Activated T-helper 1 cell treated with anti-CD3 and anti-CD28 coated beads, Interleukin-12 subunit alpha, Interleukin-12 subunit beta, Interleukin-2, Interleukin-4 antibody, amounts not matched to agents 30 ng/mL and 10 ng/mL and 1 ng/mL, durations not matched to agents 14 hours and 24 hours and 36 hours (primary cell): Measurements from ENCODE around the gene C12orf42. TPM values are rescaled to one million over a fixed set of nuclear protein-coding genes. Genes with fewer than 3 reads are reported as not detected.

ENCODE experiments used
- DNase-seq: peaks from one replicate; pipeline ENCODE4 v3.0.0; 2021; ENCODE audit warnings: low spot score
- H3K27ac Mint-ChIP-seq: one replicate; pipeline ENCODE4 v1.8.0; 2021; ENCODE audit warnings: mild to moderate bottlenecking, mixed read lengths
- H3K27me3 Mint-ChIP-seq: one replicate; pipeline ENCODE4 v1.8.0; 2022; ENCODE audit warnings: mild to moderate bottlenecking, moderate library complexity, mixed read lengths; ENCODE audit not compliant: insufficient read depth
- H3K36me3 Mint-ChIP-seq: one replicate; pipeline ENCODE4 v1.8.0; 2021; ENCODE audit warnings: low read depth, mixed read lengths
- H3K4me1 Mint-ChIP-seq: one replicate; pipeline ENCODE4 v1.8.0; 2021; ENCODE audit warnings: low read depth, mixed read lengths
- H3K4me3 Mint-ChIP-seq: one replicate; pipeline ENCODE4 v1.8.0; 2021; ENCODE audit warnings: mild to moderate bottlenecking, moderate library complexity, mixed read lengths
- H3K9me3 Mint-ChIP-seq: one replicate; pipeline ENCODE4 v1.8.0; 2021; ENCODE audit warnings: mixed read lengths
- intact Hi-C: fragments of 100-400 bp; cut with micrococcal nuclease; formaldehyde crosslinking; loops from one replicate; pipeline ENCODE4 v1.15.1; 2024
- total RNA-seq: library from RNA; stranded (reverse); gene quantifications from 2 replicates; pipeline ENCODE4 v1.2.3, GENCODE V29; 2022

The C12orf42 gene
- total RNA-seq, 1 donor from 2014 or later = not detected

DNA sequence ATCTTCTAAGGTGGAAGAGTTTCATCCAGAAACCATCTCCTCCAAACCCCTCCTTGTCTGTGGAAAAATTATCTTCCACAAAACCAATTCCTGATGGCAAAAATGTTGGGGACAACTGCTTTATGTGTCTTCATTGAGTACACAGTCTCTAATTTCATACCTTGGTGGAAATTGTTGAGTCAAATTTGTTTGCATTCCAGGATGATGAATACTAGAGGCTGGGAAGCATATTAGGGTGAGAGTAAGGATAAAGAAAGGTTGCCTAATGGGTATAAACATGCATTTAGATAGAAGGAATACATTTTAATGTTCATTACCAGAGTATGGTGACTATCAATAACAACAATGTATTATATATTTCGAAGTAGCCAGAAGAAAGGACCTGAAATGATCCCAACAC, 98.2 kb downstream of the C12orf42 start:
- Mint-ChIP-seq H3K27me3 (no peaks in the 10 kb centered on the region), H3K36me3 (no peaks in the 10 kb centered on the region), H3K4me3 (no peak overlapping the region), H3K27ac (no peak overlapping the region), H3K4me1 (no peaks in the 10 kb centered on the region), H3K9me3 (peaks cover 4% of the 10 kb centered on the region)
- intact Hi-C loops = no loop called here
- no peak for DNase-seq

GRCh38 chr12:103392722-103393121, 103.0 kb downstream of the C12orf42 start:
- DNase-seq = no peak
- no peaks in the 10 kb centered on the region for H3K36me3 Mint-ChIP-seq
- no peaks in the 10 kb centered on the region for H3K4me1 Mint-ChIP-seq
- H3K9me3 Mint-ChIP-seq = peaks cover 7% of the 10 kb centered on the region
- H3K4me3 Mint-ChIP-seq = no peak overlapping the region
- no peaks in the 10 kb centered on the region for H3K27me3 Mint-ChIP-seq
- H3K27ac Mint-ChIP-seq = no peak overlapping the region
- intact Hi-C loops = no loop called here

- no peaks in the 10 kb centered on the region for H3K27me3 Mint-ChIP-seq
- intact Hi-C loops = no loop called here
Measured at GRCh38 chr12:103391103-103391502, 104.7 kb downstream of the C12orf42 start.

GRCh38 chr12:103387385-103387784, 108.4 kb downstream of the C12orf42 start:
- no peak overlapping the region for H3K27ac Mint-ChIP-seq
- no peaks in the 10 kb centered on the region for H3K4me1 Mint-ChIP-seq
- peaks cover 3% of the 10 kb centered on the region for H3K9me3 Mint-ChIP-seq
- DNase-seq = no peak
- H3K36me3 Mint-ChIP-seq = no peaks in the 10 kb centered on the region
- no peaks in the 10 kb centered on the region for H3K27me3 Mint-ChIP-seq
- no peak overlapping the region for H3K4me3 Mint-ChIP-seq
- intact Hi-C loops = no loop called here

More at GRCh38 chr12:103391103-103391502, 104.7 kb downstream of the C12orf42 start:
- no peaks in the 10 kb centered on the region for H3K4me1 Mint-ChIP-seq
- DNase-seq = no peak
- no peaks in the 10 kb centered on the region for H3K36me3 Mint-ChIP-seq
- H3K4me3 Mint-ChIP-seq = no peak overlapping the region
- peaks cover 3% of the 10 kb centered on the region for H3K9me3 Mint-ChIP-seq
- no peak overlapping the region for H3K27ac Mint-ChIP-seq

- Mint-ChIP-seq H3K4me3 (no peak overlapping the region), H3K4me1 (no peaks in the 10 kb centered on the region), H3K27ac (no peak overlapping the region), H3K9me3 (peaks cover 3% of the 10 kb centered on the region), H3K27me3 (no peaks in the 10 kb centered on the region), H3K36me3 (no peaks in the 10 kb centered on the region)
- no peak for DNase-seq
- intact Hi-C loops = no loop called here
Measured at GRCh38 chr12:103386451-103386850, 109.3 kb downstream of the C12orf42 start.

GRCh38 chr12:103382736-103383346, 112.9 kb downstream of the C12orf42 start:
- intact Hi-C loops = no loop called here
- H3K4me1 Mint-ChIP-seq = no peaks in the 10 kb centered on the region
- H3K4me3 Mint-ChIP-seq = no peak overlapping the region
- H3K27me3 Mint-ChIP-seq = no peaks in the 10 kb centered on the region
- H3K9me3 Mint-ChIP-seq = no peaks in the 10 kb centered on the region
- no peaks in the 10 kb centered on the region for H3K36me3 Mint-ChIP-seq
- no peak for DNase-seq
- no peak overlapping the region for H3K27ac Mint-ChIP-seq

DNA sequence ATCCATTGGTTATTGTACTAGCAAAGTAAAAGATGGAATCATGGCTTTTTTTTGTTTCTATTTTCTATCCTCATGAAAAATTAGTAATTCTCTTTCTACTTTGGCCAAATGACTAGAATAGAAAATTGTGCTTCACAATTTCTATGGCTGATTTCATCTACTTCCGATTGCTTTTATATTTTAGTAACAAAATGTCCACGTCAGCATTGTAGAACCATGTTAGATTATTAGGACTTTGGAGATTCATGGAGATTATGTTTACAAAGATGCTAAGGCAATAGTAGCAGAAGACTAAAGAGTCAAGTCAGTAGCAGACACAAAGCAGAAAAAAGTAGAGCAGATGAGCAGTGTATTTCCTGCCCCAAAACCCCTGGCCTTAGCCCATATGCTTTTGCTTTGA, 113.6 kb downstream of the C12orf42 start:
- no peaks in the 10 kb centered on the region for H3K9me3 Mint-ChIP-seq
- intact Hi-C loops = no loop called here
- DNase-seq = no peak
- H3K27me3 Mint-ChIP-seq = no peaks in the 10 kb centered on the region
- H3K4me1 Mint-ChIP-seq = no peaks in the 10 kb centered on the region
- no peaks in the 10 kb centered on the region for H3K36me3 Mint-ChIP-seq
- no peak overlapping the region for H3K27ac Mint-ChIP-seq
- no peak overlapping the region for H3K4me3 Mint-ChIP-seq

GRCh38 chr12:103379670-103380069, 116.1 kb downstream of the C12orf42 start:
- H3K4me3 Mint-ChIP-seq = no peak overlapping the region
- no peaks in the 10 kb centered on the region for H3K36me3 Mint-ChIP-seq
- H3K27me3 Mint-ChIP-seq = no peaks in the 10 kb centered on the region
- no peaks in the 10 kb centered on the region for H3K4me1 Mint-ChIP-seq
- no peak overlapping the region for H3K27ac Mint-ChIP-seq
- H3K9me3 Mint-ChIP-seq = no peaks in the 10 kb centered on the region
- DNase-seq = no peak
- intact Hi-C loops = no loop called here

- Mint-ChIP-seq H3K4me1 (peaks cover 4% of the 10 kb centered on the region), H3K27me3 (no peaks in the 10 kb centered on the region), H3K9me3 (peaks cover 11% of the 10 kb centered on the region), H3K4me3 (no peak overlapping the region), H3K36me3 (peaks cover 2% of the 10 kb centered on the region), H3K27ac (no peak overlapping the region)
- no peak for DNase-seq
- intact Hi-C loops = no loop called here
Measured at GRCh38 chr12:103373088-103373523, 122.7 kb downstream of the C12orf42 start.

DNA sequence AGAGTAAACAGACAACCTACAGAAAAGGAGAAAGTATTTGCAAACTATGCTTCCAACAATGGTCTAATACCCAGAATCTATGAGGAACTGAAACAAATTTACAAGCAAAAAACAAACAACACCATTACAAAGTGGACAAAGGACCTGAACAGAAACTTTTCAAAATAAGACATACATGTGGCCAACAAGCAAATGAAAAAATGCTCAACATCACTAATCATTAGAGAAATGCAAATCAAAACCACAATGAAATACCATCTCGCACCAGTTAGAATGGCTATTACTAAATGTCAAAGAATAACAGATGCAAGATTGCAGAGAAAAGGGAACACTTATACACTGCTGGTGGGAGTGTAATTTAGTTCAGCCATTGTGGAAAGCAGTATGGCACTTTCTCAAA, 125.8 kb downstream of the C12orf42 start:
- H3K36me3 Mint-ChIP-seq = peaks cover 2% of the 10 kb centered on the region
- H3K4me3 Mint-ChIP-seq = no peak overlapping the region
- H3K27ac Mint-ChIP-seq = no peak overlapping the region
- H3K9me3 Mint-ChIP-seq = peaks cover 11% of the 10 kb centered on the region
- intact Hi-C loops = no loop called here
- H3K27me3 Mint-ChIP-seq = no peaks in the 10 kb centered on the region
- no peak for DNase-seq
- peaks cover 4% of the 10 kb centered on the region for H3K4me1 Mint-ChIP-seq

DNA sequence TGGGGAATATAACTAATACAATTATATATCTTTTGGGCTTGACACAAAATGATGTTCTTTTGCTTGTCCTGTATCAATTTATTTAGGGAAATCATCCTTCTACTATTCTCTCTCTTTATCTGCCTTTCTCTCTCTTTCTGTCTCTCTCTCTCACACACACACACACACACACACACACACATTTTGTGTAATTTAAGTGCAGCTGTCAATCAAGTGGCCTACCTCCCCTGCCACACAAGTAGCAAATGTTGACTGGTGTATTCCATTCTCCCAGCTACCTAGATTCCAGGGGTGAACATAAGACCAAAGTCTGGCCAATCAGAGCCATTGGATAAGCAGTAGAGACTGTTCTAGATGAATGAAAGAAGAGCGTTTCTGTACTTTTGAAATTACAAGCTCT, 127.6 kb downstream of the C12orf42 start:
- Mint-ChIP-seq H3K4me1 (peaks cover under 1% of the 10 kb centered on the region), H3K4me3 (no peak overlapping the region), H3K36me3 (peaks cover 2% of the 10 kb centered on the region), H3K9me3 (peaks cover 11% of the 10 kb centered on the region), H3K27ac (no peak overlapping the region), H3K27me3 (no peaks in the 10 kb centered on the region)
- intact Hi-C loops = no loop called here
- DNase-seq = no peak

GRCh38 chr12:103354403-103354802, 141.4 kb downstream of the C12orf42 start:
- Mint-ChIP-seq H3K9me3 (peaks cover 6% of the 10 kb centered on the region), H3K4me3 (no peak overlapping the region)
- intact Hi-C loops = loop anchor here (10.0 kb wide), 1 partner anchor 90 kb away; no protein-coding TSS in a partner anchor

DNA sequence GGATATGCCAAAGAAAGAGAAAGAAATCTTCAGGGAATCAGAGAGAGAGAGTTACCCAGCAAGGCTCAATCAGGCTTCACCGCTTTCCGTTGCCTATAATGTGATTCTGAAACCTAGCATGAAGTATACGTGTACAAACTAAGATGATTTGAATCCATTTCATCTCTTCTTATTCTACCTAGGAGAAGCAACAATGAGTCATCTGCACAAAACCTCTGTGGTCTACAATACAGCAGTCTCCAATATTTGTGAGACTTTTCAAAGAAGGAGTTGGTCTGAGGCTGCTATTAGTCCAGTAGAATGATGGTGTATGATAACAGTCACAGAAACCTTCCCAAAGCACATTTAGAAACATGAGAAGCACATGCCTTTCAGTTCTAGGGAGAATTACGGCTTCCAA, 141.9 kb downstream of the C12orf42 start:
- H3K4me3 Mint-ChIP-seq = no peak overlapping the region
- no peak for DNase-seq
- H3K36me3 Mint-ChIP-seq = peaks cover 3% of the 10 kb centered on the region
- H3K4me1 Mint-ChIP-seq = peaks cover 17% of the 10 kb centered on the region
- no peak overlapping the region for H3K27ac Mint-ChIP-seq
- H3K27me3 Mint-ChIP-seq = no peaks in the 10 kb centered on the region
- H3K9me3 Mint-ChIP-seq = peaks cover 9% of the 10 kb centered on the region
- intact Hi-C loops = loop anchor here (10.0 kb wide), 1 partner anchor 91 kb away; no protein-coding TSS in a partner anchor

More at GRCh38 chr12:103354403-103354802, 141.4 kb downstream of the C12orf42 start:
- Mint-ChIP-seq H3K36me3 (no peaks in the 10 kb centered on the region), H3K4me1 (peaks cover 13% of the 10 kb centered on the region), H3K27ac (no peak overlapping the region), H3K27me3 (no peaks in the 10 kb centered on the region)
- no peak for DNase-seq

DNA sequence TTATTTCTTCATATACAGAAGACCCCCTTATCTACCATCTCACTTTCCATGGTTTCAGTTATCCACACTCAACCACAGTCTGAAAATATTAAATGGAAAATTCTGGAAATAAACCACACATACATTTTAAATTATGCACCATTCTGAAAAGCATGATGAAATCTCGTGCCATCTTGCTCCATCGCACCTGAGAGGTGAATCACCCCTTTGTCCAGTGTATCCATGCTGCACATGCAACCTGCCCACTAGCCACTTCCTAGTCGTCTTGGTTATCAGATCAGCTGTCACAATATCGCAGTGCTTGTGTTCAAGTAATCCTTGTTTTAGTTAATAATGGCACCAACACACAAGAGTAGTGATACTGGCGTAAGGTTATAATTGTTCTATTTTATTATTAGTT, 145.7 kb downstream of the C12orf42 start:
- Mint-ChIP-seq H3K4me3 (no peak overlapping the region), H3K36me3 (peaks cover 3% of the 10 kb centered on the region), H3K9me3 (peaks cover 18% of the 10 kb centered on the region), H3K27me3 (no peaks in the 10 kb centered on the region), H3K27ac (no peak overlapping the region), H3K4me1 (peaks cover 22% of the 10 kb centered on the region)
- intact Hi-C loops = loop anchor here (10.0 kb wide), 1 partner anchor 95 kb away; no protein-coding TSS in a partner anchor
- DNase-seq = no peak
